ENCODE results near the gene C1QTNF9.

DNA sequence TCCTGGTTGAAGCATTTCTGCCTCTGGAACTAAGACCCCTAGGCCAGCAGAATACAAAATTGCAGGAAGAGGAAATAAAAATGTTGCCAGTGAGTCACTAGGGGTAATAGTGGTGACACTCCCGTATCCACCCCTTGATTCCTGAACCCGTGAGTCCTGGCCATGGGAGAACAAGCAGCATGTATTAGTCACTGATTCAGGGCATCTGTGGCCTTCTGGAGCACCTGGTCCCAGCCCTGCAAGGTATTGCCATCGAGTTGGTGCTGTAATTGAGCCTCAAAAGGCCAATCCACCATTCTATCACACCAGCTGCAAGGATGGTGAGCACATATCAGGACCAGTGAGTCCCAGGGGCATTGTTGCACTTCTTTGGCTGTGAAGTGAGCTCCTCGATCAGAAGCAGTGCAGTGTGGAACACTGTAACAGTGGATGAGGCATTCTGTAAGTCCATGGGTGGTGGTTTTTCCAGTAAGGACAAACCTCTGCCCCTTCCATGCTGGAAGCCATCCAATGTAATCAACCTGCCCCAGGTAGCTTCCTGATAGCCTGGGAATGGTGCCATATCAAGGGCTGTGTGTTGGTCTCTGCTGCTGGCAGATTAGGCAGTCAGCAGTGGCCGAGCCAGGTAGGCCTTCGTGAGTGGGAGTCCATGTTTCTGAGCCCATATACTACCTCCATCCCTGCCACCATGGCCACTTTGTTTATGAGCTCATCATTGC lies 39.6 kb downstream of the C1QTNF9 start:
- TF ChIP-seq, protein P1, sequence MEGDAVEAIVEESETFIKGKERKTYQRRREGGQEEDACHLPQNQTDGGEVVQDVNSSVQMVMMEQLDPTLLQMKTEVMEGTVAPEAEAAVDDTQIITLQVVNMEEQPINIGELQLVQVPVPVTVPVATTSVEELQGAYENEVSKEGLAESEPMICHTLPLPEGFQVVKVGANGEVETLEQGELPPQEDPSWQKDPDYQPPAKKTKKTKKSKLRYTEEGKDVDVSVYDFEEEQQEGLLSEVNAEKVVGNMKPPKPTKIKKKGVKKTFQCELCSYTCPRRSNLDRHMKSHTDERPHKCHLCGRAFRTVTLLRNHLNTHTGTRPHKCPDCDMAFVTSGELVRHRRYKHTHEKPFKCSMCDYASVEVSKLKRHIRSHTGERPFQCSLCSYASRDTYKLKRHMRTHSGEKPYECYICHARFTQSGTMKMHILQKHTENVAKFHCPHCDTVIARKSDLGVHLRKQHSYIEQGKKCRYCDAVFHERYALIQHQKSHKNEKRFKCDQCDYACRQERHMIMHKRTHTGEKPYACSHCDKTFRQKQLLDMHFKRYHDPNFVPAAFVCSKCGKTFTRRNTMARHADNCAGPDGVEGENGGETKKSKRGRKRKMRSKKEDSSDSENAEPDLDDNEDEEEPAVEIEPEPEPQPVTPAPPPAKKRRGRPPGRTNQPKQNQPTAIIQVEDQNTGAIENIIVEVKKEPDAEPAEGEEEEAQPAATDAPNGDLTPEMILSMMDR (IDR thresholded peaks at IDR 0.05; ENCODE audit: extremely low read depth in 1 of 2, insufficient read depth in 1 of 2, low read depth in 1 of 2, low read length in 2 of 2), result no peak
- no peak for TF ChIP-seq MYC (IDR thresholded peaks at IDR 0.05; ENCODE audit: low read depth, low read length)
